WTC11 (cell line): ENCODE measurements around the gene WDR87. TPM values are rescaled to one million over a fixed set of nuclear protein-coding genes. Genes with fewer than 3 reads are reported as not detected.

Source experiments
- ATAC-seq: fragments of 200-7000 bp; cut with Tn5 transposase; 2 replicates; pipeline ENCODE4 v1.10.0; 2021; ENCODE audit warnings: mild to moderate bottlenecking, moderate library complexity
- CTCF ChIA-PET: fragments of 300-600 bp; sonication (Branson Sonifier 250); formaldehyde crosslinking; loops from one replicate; lab custom pipeline; 2021; ENCODE audit warnings: antibody characterized with exemption; lab: Charles Lee
- POLR2A ChIA-PET: fragments of 350-600 bp; sonication (Branson Sonifier 250); formaldehyde crosslinking; loops from one replicate; lab custom pipeline; 2021; ENCODE audit warnings: antibody characterized with exemption; lab: Charles Lee
- DNase-seq: peaks from one replicate; pipeline ENCODE4 v3.0.0; 2021; ENCODE audit warnings: low spot score
- H3K27ac Mint-ChIP-seq: 2 replicates; pipeline ENCODE4 v1.8.0; 2021; ENCODE audit warnings: mixed read lengths
- H3K27me3 Mint-ChIP-seq: 2 replicates; pipeline ENCODE4 v1.8.0; 2021; ENCODE audit warnings: low read depth, mild to moderate bottlenecking, moderate library complexity, mixed read lengths
- H3K36me3 Mint-ChIP-seq: 2 replicates; pipeline ENCODE4 v1.8.0; 2021; ENCODE audit warnings: mixed read lengths
- H3K4me1 Mint-ChIP-seq: 2 replicates; pipeline ENCODE4 v1.8.0; 2022; ENCODE audit warnings: mixed read lengths
- H3K4me3 Mint-ChIP-seq: 2 replicates; pipeline ENCODE4 v1.8.0; 2021; ENCODE audit warnings: mild to moderate bottlenecking, moderate library complexity, mixed read lengths
- H3K9me3 Mint-ChIP-seq: 2 replicates; pipeline ENCODE4 v1.8.0; 2021; ENCODE audit warnings: mixed read lengths
- ATF1 ChIP-seq: sonication (generic); formaldehyde crosslinking; IDR thresholded peaks from 2 replicates; pipeline ENCODE4 v1.8.1; 2023; ENCODE audit warnings: mild to moderate bottlenecking, moderate library complexity, missing genetic modification reagents
- CBFB ChIP-seq: sonication (generic); formaldehyde crosslinking; IDR thresholded peaks from 2 replicates; pipeline ENCODE4 v1.8.1; 2022; ENCODE audit warnings: mild to moderate bottlenecking, low read depth, missing genetic modification reagents
- E2F4 ChIP-seq: sonication (generic); formaldehyde crosslinking; IDR thresholded peaks from 2 replicates; pipeline ENCODE4 v1.8.1; 2022; ENCODE audit warnings: low read depth, mild to moderate bottlenecking, moderate library complexity, missing genetic modification reagents, borderline replicate concordance
- E2F5 ChIP-seq: sonication (generic); formaldehyde crosslinking; IDR thresholded peaks from 2 replicates; pipeline ENCODE4 v1.8.1; 2022; ENCODE audit warnings: mild to moderate bottlenecking, moderate library complexity, missing genetic modification reagents
- FOXP1 ChIP-seq: sonication (generic); formaldehyde crosslinking; IDR thresholded peaks from 2 replicates; pipeline ENCODE4 v1.8.0; 2022; ENCODE audit warnings: missing genetic modification reagents, mild to moderate bottlenecking, moderate library complexity, borderline replicate concordance
- GABPB1 ChIP-seq: sonication (generic); formaldehyde crosslinking; IDR thresholded peaks from 2 replicates; pipeline ENCODE4 v1.8.1; 2023; ENCODE audit warnings: mild to moderate bottlenecking, missing genetic modification reagents
- HMGXB4 ChIP-seq: sonication (generic); formaldehyde crosslinking; IDR thresholded peaks from 2 replicates; pipeline ENCODE4 v1.8.1; 2023; ENCODE audit warnings: mild to moderate bottlenecking, moderate library complexity, missing genetic modification reagents
- IRF2 ChIP-seq: sonication (generic); formaldehyde crosslinking; IDR thresholded peaks from 2 replicates; pipeline ENCODE4 v1.8.0; 2022; ENCODE audit warnings: low read depth, missing genetic modification reagents, borderline replicate concordance
- KAT7 ChIP-seq: sonication (generic); formaldehyde crosslinking; IDR thresholded peaks from 2 replicates; pipeline ENCODE4 v1.8.1; 2023; ENCODE audit warnings: missing genetic modification reagents, mild to moderate bottlenecking, borderline replicate concordance
- MAX ChIP-seq: sonication (generic); formaldehyde crosslinking; IDR thresholded peaks from 2 replicates; pipeline ENCODE4 v1.8.0; 2022; ENCODE audit warnings: mild to moderate bottlenecking, missing genetic modification reagents
- MXD4 ChIP-seq: fragments of 250-450 bp; sonication (Bioruptor Pico); IDR thresholded peaks from 2 replicates; pipeline ENCODE4 v1.8.0; 2021; ENCODE audit warnings: mild to moderate bottlenecking, moderate library complexity, borderline replicate concordance
- NR1H2 ChIP-seq: sonication (generic); formaldehyde crosslinking; IDR thresholded peaks from 2 replicates; pipeline ENCODE4 v1.9.0; 2021; ENCODE audit warnings: mild to moderate bottlenecking, moderate library complexity, missing genetic modification reagents
- PRDM15 ChIP-seq: sonication (generic); formaldehyde crosslinking; IDR thresholded peaks from 2 replicates; pipeline ENCODE4 v1.8.0; 2022; ENCODE audit warnings: missing genetic modification reagents
- TEAD1 ChIP-seq: sonication (generic); formaldehyde crosslinking; IDR thresholded peaks from 2 replicates; pipeline ENCODE4 v1.8.0; 2022; ENCODE audit warnings: mild to moderate bottlenecking, missing genetic modification reagents
- ZNF232 ChIP-seq: sonication (generic); formaldehyde crosslinking; IDR thresholded peaks from 2 replicates; pipeline ENCODE4 v1.8.0; 2022; ENCODE audit warnings: mild to moderate bottlenecking, missing genetic modification reagents
- ZNF263 ChIP-seq: sonication (generic); formaldehyde crosslinking; IDR thresholded peaks from 2 replicates; pipeline ENCODE4 v1.8.1; 2022; ENCODE audit warnings: low read depth, mild to moderate bottlenecking, moderate library complexity, missing genetic modification reagents
- ZNF317 ChIP-seq: sonication (generic); formaldehyde crosslinking; IDR thresholded peaks from 2 replicates; pipeline ENCODE4 v1.8.1; 2023; ENCODE audit warnings: low read depth, mild to moderate bottlenecking, moderate library complexity, missing genetic modification reagents, borderline replicate concordance
- ZNF416 ChIP-seq: fragments of 250-450 bp; sonication (Bioruptor Pico); IDR thresholded peaks from 2 replicates; pipeline ENCODE4 v1.9.0; 2021; ENCODE audit warnings: mild to moderate bottlenecking, inconsistent platforms
- ZNF423 ChIP-seq: fragments of 250-450 bp; sonication (Bioruptor Pico); IDR thresholded peaks from 2 replicates; pipeline ENCODE4 v2.1.2; 2022; ENCODE audit warnings: mild to moderate bottlenecking, moderate library complexity
- ZNF512 ChIP-seq: sonication (generic); formaldehyde crosslinking; IDR thresholded peaks from 2 replicates; pipeline ENCODE4 v1.8.1; 2022; ENCODE audit warnings: missing genetic modification reagents, borderline replicate concordance
- total RNA-seq: library from RNA; stranded (reverse); gene quantifications from 3 replicates; pipeline ENCODE4 v1.2.3, GENCODE V29; 2021

The WDR87 gene
- total RNA-seq, 1 experiment from 2014 or later: not detected

GRCh38 chr19:37907735-37908455, 1.5 kb upstream of the WDR87 start:
- no peak for DNase-seq
- Mint-ChIP-seq H3K36me3 (no peaks in the 10 kb centered on the region), H3K27me3 (no peaks in the 10 kb centered on the region; the same call in 1 of the 2 replicates), H3K27ac (no peak overlapping the region), H3K9me3 (no peaks in the 10 kb centered on the region), H3K4me3 (peak overlapping the region; percentile 90), H3K4me1 (peaks cover 46% of the 10 kb centered on the region)
- ChIA-PET CTCF (interaction anchor here (0.8 to 6.6 kb wide), 12 partner anchors 9 to 495 kb away, joined by 3 to 75 read pairs (median 6); partner anchors contain the start of gene FAM98C), POLR2A (interaction anchor here (0.9 to 2.8 kb wide), 11 partner anchors 11 to 480 kb away, joined by 3 to 31 read pairs (median 5); partner anchors contain the start of genes GGN, PSMD8, SPINT2 and ZNF573)
- no peak for ATAC-seq
- TF ChIP-seq GABPB1 (CRISPR knock-in tag) (no peak), ZNF317 (no peak), E2F4 (CRISPR knock-in tag) (no peak), ZNF263 (CRISPR knock-in tag) (no peak), CBFB (CRISPR knock-in tag) (no peak), IRF2 (CRISPR knock-in tag) (no peak), ATF1 (no peak), ZNF423 (CRISPR knock-in tag) (no peak)

GRCh38 chr19:37906869-37907734, 708 bp upstream of the WDR87 start, which contains the start of gene SIPA1L3:
SIPA1L3 (plus strand) TSS chr19:37907208; CDS start chr19:38081566, 174,358 bp downstream.
- Mint-ChIP-seq H3K9me3 (no peaks in the 10 kb centered on the region), H3K27me3 (no peaks in the 10 kb centered on the region; the same call in 1 of the 2 replicates), H3K4me1 (peaks cover 38% of the 10 kb centered on the region), H3K4me3 (peak within 1 kb of the TSS; percentile 90), H3K36me3 (no peaks in the 10 kb centered on the region), H3K27ac (peak within 1 kb of the TSS; percentile 98)
- DNase-seq (peak; percentile 97), ATAC-seq (peak; percentile 92)
- CTCF ChIA-PET: interaction anchor here (0.6 to 6.6 kb wide), 39 partner anchors 8 to 496 kb away, joined by 3 to 75 read pairs (median 5); partner anchors contain the start of genes CATSPERG, FAM98C, GGN and PPP1R14A
- POLR2A ChIA-PET: interaction anchor here (0.6 to 2.8 kb wide), 18 partner anchors 12 to 481 kb away, joined by 3 to 31 read pairs (median 4); partner anchors contain the start of genes GGN, PSMD8, SPINT2 and ZNF573
- TF ChIP-seq ZNF512 (no peak), NR1H2 (CRISPR knock-in tag) (no peak), E2F4 (CRISPR knock-in tag) (0 out of 2 replicates have a peak, but pooled peaks have one; percentile 58), HMGXB4 (peak; percentile 77), TEAD1 (CRISPR knock-in tag) (peak; percentile 78; the same call in 1 of the 2 replicates), PRDM15 (CRISPR knock-in tag) (0 out of 2 replicates have a peak, but pooled peaks have one; percentile 7), ZNF416 (CRISPR knock-in tag) (no peak), FOXP1 (CRISPR knock-in tag) (peak; percentile 49; the same call in 1 of the 2 replicates), MXD4 (CRISPR knock-in tag) (no peak), MAX (CRISPR knock-in tag) (peak; percentile 0; the same call in 1 of the 2 replicates), KAT7 (CRISPR knock-in tag) (0 out of 2 replicates have a peak, but pooled peaks have one; percentile 59), ZNF232 (CRISPR knock-in tag) (0 out of 2 replicates have a peak, but pooled peaks have one; percentile 32), E2F5 (CRISPR knock-in tag) (peak; percentile 56; the same call in 1 of the 2 replicates)
